NOMO-1 treated with DMSO at 0.1 percent for 48 hours (cell line): Measurements from ENCODE around the gene NUFIP1.
"Not testable (repeated sequence)": the region's sequence is repeated elsewhere in the genome, so short reads cannot be mapped to it uniquely, and the experiment has no call there.

ENCODE experiments used
- DNase-seq: peaks from one replicate; lab custom pipeline; 2025; ENCODE audit not compliant: unreplicated experiment; lab: John Stamatoyannopoulos, UW

NUFIP1 gene

DNA sequence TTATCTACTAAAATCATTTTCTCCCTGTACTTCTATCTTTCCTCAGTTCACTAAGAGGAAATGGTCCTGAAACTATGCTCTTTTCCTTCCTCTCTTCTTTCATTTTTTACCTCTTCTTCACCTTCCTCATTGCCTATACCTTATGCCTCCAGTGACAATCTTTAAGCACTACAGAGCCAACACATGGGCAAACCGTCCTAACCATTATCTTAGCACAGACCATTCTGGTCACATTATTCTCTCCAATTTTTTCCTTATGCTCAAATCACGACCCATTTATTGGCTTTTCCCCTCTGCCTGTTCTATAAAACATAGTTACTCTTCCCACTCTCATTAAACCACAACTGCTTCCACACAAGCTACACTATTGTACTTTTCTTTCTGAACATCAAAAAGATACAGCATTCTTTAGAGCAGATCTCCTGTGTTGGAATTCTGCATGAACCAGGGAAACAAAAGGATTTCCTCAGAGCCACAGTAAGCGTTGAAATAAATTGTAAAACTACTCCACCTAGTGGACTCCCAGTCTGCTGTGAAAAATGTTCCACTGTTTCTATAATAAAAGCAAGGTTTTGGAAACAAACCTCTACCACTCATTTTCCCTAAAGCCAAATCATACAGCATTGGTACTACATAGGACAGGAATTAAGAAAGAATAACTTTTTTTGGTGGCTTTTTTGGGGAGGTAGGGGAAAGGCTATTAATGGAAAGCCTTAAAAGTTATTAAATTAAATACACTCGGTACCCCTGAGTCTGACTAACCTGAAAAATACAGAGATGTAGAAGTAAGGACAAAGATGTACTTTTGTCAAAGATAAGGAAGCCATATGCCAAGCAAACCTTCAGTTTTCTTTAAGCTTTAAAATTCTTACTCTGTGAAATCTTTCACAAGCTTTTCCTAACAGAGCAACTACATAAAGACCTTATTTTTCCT is 19.5 kb downstream of the NUFIP1 start:
- peak; percentile 22 for DNase-seq

DNA sequence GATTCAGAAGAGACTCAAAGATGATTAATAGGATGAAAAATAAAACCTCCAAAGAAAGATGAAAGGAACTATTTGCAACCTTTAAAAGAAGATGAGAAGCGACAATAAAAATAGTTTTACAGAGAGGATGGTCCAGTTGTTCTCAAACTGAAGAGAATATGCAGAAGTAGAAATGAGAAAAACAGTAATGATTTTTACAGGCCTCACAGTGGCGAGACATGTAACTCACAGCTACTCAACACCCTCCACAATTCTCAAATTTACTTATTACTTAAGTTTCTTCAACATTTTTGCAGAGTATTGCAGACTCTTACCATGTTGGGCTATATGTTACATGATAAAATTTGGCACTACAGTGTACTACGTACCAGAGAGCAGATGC is 20.8 kb downstream of the NUFIP1 start:
- no peak for DNase-seq

DNA sequence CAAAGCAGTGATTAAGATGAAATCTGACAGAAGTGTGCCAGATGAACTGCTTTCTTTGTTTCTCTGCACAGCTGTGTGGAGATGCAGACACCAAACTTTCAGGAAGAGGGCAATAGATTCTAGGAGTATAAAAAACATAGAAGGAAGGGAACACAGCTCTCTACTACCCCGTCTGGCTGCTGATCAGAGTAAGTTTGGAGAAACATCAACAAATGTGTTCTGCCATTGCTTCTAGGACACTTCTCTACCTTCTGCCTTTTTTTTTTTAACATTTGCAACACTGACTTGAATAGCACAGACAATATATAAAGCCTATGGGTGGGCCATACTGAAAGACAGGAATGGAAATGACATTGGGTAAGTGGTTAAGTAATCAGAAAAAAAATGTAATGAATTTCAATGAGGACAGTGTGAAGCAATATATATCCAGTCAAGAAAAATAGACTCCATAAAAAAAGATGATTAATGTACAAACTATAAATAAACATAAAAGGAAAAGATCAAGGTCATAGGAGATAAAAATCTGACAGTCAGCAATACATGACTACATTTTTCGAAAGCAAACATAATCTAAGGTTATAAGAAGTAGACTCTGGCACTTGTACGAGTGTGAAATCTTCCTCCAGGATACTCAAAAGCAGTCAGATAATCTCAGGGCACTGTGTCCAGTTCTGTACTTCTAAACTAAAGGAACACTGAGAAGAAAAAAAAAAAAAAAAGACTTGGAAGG is 21.4 kb downstream of the NUFIP1 start:
- DNase-seq = no peak

DNA sequence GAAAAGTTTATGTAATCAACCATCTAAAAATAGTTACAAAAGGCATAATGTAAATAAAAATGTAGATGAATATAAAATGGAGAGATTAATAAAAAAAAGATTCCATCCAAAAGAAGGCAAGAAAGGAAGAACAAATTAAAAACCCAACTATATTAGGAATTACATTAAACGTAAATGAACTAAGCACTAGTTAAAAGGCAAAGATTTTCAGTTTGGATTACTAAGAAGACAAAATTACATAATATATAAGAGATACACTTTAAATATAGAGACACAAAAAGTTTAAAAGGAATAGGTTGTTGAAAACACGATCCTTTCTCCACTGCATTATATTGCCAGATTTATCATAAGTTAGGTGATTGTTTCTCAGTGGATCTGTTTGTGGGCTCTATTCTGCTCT is 27.3 kb downstream of the NUFIP1 start:
- no peak for DNase-seq

DNA sequence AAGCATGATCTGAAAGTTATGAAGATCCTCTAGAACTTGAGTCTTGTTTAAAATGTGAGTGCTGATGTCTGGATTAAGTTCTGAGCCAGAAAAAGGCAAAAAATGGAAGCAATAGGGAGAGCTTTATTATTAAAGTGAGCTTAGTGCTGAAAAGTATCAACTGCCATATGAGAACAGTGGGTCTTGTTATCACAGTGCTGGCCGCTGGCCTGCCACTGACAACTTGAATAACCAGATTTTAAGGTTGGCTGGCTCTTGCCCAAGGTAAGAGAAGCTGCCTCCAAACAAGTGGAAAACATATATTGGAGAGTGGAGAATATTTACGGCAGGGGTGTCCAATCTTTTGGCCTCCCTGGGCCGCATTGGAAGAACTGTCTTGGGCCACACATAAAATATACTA is 33.9 kb downstream of the NUFIP1 start:
- DNase-seq = no peak

DNA sequence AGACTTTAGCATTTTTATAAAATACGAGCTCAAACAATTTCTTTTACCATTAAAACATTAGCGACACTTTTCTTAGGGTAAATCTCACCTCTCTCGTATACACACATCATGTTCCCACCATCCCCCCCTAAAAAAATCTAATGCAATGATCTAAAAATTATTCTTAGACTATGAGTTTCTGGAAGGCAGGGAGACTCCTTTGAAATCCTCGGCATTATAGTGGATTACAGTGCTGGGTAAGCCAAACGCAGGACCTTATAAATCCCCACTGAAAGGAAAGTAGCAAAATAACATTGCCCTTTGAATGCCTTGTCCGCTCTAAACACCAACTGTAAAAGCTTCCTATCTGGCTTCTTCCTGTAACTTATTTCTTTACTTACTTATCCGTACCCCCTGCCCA is 35.0 kb downstream of the NUFIP1 start:
- no peak for DNase-seq

DNA sequence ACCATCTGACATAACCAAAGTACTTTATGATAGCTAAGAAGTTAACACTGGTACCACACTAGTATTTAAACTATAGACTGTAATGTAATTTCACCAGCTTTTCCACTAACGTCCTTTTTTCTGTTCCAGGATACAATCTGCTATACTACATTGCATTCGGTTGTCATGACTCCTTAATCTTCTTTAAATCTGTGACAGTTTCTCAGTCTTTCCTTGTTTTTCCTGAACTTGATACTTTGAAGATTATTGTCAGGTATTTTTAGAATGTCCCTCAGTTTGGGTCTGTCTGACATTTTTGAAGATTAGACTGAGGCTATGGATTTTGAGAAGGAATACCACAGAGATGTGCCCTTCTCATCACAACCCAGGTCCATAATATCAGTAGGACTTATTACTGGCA is 36.6 kb downstream of the NUFIP1 start:
- no peak for DNase-seq

DNA sequence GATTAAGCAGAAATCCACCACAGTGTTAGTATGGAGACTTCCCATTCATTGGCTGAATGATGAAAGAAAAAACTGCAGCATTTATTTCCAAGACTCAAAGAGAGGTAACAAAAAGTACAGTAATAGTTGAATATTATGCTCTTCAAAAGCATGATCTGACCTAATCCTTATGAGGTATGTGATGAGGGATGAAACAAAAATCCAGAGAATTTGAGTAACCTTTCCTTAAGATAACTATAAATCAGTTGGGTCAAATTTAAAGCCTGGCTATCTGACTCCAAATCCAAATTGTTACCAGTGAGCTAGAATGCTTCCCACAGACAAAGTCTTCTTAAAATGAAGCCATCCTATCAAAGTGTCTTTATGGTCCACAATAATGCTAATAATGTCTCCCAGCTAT is 38.1 kb downstream of the NUFIP1 start:
- no peak for DNase-seq

DNA sequence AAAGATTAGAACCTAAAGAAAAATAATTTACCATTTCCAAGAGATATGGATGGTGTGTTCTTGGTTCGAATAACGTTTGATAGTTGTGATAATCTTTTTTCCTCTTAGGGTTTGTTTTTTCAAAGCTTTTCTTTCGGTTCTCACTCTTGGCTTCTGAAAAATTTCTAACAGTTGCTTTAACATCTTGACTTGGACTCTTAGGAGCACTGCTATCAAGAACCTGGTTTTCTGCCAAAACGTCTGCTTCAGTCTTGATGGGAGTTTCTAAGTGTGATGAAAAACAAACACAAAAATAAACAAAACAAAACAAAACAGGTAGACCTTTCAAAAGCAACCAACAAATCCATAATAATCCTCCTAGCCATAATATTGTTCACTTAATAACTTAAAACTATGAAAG is 45.9 kb downstream of the NUFIP1 start:
- not testable (repeated sequence) for DNase-seq

DNA sequence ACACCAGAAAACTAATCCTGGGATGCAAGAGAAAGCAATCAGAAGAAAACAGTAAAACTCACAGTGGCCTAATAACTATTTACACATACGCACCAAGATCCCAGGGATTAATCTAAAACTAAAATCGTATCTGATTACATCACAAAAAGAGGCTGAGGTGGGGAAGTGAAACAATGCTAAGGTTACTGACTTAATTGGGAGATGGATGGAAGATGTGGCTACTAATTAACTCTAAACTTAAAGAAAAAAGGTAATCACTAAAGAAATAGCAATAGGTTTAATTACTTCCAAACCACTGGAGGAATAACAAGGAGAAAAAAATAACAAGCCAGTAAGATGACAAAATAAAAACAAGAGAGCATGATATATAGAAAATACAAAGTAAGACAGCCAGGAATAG is 50.4 kb downstream of the NUFIP1 start:
- peak; percentile 19 for DNase-seq

DNA sequence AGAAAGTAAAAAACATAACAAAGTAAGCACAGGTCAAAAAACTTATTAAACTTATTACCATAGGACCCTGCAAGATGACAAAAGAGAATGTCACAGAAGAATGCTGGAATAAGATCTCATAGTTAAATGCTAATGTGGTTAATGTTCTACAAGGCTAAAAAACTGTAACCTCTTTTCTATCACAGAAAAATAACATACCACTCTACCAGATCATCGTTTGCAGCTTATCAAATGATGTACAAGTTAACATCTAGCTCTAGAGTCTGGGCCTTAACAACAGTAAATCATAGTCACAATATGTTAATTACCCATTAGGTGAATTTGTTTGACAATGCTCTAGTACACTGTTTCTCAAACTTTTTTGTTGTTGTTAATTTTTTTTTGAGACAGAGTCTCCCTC is 53.0 kb downstream of the NUFIP1 start:
- no peak for DNase-seq

DNA sequence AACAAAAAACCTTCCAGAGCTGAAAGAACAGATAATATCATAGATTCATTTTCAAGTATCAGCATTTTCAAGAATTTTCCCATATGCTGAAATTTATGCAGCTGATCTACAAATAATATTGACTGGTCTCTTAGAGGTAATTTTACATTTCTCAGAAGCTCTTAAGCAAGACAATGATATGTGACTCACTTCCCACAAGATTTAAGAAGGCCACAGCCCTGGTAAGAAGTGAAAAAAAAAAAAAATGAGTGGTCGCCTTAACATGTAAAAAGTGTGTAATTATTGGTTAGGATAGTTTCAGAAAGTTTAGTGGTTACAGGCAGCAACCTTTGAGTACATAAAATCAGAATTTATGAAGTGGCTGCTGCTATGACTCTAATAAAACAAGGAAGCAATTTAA is 54.5 kb downstream of the NUFIP1 start:
- DNase-seq = peak; percentile 85

DNA sequence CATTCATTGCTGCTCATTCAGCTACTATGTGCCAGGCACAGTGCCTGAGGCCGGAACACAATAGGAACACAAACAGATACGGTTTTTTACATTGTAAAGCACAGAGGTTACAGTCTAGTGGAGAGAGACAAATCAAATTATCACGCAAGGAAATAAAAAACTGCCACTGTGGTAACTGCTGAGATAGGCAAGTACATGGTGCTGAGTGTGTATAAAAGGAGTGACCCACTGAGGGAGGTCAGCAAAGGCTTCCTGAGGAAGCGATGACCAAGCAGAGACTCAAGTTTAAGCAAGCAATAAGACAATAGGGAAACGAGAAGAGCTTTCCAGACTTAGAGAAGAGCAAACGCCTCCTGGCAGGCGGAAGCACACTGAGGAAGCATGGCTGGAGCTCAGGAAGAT is 56.4 kb downstream of the NUFIP1 start:
- DNase-seq = no peak

DNA sequence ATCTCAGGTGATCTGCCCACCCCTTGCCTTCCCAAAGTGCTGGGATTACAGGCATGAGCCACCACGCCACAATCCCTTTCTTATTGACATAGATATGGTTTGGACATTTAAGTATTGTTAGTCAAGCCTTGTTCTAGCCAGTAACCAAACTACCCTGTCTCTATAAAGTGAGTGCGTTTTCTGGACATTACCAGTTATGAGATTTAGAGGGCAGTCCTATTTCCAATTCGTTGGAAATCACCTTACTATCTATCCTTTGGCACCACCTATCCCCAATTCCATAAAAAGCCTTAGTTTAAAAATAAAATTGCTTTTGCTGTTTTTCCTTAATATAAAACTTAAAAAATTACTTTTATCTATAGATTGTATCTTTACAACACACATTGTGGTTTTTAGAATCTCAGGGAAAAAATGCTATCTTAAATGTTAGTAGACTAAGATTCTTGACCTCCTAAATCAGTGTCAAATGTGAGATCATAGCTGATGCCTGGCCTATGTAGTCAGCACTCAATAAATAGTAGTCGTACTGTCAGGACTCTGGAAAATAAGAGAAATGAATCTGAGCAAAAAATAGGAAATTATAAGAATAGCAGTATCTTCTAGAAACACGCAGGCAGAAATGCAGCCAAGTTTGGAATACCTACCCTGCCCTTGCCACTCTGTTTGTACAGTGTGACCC is 57.0 kb downstream of the NUFIP1 start:
- DNase-seq = no peak

DNA sequence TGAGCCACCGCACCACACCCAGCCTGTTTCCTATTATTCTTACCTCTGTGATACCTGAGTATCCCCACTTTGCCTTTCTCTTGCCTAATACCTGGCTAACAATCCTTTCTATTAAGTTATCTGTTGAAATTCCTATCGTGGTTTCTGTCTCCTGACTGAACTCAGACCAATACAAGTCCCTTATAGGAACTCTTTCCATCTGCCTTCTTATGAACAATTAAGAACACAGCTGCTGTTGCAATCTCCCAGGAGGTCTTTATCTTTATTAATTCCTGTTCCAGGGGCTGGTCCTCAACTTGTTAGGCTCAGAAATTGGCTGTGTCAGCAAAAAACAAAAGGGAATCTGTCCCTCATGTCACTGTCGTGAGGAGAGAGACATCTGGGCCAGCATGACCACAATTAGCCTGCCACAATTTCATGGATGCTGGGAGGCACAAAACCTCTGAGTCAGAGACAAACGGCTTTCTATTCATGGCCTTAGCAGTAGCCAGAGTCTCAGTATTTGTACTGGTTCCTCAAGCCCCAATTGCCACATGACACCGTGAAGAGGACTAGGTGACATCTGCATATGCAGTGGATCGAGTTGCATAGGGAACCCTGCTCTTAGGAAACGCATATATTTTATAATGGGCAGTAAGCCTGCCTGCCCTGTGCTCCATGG is 58.2 kb downstream of the NUFIP1 start:
- peak; percentile 20 for DNase-seq

DNA sequence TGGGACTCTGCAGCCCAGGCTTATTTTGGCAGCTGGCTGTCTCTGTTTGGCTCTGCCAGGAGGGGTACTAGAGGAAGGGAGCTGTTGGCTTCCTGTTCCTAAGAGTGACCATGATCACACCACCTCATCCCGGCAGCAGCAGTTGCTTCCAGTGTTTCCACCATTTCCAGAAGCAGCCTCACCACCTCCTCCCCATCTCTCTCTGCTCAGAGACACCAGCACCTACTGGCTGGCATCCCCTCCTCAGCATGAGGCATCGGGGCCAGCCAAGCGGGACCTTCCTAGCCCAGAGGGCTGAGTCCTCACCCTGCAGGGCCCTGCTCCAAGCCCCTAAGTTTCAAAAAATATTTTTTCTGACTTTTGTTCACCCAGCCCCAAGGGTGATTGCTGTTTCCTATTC is 59.0 kb downstream of the NUFIP1 start:
- DNase-seq = no peak

DNA sequence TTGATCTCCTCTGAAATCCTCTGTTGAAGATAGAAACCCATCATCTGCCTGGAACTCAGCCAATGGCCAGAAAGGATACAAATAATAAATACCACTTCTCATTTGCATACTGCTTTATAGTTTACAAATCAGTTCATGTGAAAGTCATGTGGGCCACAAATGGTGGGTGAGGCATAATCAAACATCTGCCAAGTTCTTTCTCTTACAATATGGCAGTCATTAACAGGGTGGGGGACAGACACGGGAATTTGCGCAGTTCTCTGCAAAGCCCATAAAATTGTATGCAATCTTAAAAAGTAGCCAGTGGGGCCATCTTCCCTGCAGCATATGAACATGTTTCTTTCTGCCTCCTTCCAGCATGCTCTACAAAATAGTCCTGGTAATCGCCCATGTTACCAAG is 59.6 kb downstream of the NUFIP1 start:
- no peak for DNase-seq

DNA sequence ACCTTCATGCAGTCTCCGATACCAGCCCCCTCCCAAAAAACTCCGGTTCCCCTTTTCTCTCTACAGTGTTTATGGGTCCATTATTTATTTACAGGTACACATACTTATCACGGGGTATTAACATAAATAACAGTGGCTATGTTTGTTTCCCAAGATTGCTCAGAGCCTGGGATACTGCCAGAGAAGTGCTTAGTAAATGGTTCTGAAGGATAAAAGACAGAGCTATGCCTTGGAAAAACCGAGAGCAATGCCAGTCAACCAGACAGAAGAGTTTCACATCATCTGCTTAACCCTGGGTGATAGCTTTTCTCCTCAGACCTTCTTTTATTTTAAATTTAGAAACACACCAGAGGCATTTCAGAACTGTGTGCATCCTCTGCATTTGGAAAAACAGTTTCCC is 61.3 kb downstream of the NUFIP1 start:
- DNase-seq = no peak

DNA sequence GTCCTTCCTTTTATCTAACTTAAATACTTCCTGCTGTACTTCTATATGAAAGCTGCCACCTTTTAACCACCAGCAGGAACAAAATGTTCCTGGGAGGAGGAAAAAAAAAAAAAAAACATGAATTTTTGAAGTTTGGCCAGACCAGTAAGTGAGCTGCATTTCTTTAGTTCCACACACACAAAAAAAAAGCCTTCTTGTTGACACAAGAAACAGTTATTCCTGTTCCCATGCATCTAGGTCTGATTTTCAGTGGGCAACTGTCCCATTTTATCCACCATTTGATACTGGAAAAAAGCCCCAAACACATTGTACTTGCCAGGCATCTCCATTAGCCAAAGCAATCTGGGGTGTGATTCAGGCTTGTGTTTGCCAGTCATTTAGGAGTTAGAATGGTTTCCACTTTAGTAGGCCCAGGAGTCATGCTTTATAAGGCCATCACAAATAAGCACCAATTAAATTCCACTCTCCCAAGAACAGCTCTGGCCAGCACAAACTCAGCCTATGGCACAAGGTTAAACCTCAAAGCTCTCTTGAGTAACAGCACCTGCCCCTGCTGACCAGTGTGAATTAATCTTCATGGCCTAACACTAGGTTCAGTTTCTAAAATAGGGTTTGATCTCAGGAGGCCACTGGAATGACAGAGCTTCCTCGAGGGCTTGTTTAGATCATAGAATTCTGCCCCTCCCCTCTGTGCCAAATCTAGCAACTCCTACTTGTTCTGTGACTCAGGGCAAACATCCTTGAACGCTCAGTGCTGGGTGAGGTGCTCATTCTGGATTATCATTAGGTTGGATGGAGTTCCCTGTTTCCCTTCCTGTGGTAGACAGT is 67.1 kb downstream of the NUFIP1 start:
- DNase-seq = no peak

DNA sequence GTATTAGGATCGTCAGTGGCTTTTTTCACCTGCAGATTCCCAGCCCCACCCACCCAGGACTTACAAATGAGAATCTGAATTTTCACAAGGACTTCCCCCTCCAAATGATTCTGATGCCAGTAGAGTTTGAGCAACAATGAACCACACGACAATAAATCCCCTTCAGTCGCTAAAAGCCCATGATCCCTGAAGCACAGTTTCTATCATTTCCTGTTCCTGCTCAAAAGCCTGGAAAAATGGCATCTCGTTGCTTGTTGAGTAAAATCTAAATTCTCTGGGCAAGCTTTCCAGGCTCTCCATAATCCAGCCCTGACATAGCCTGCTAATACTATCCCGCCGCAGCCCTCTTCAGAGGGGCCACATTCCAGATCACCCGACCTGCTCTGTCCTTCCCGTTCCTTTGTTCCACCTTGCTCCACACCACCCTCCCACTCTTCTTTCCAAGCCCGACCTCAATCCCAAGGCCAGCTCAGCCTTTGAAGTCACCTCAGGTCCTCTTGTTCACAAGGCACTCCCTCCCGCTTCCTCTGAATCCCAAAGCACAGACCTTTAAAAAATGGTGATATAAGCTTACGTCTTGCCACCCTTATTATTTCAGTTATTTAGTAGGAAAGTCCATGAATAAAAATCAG is 67.9 kb downstream of the NUFIP1 start:
- DNase-seq = no peak
